MG63 (cell line): ENCODE measurements around the gene DMD. TPM values are rescaled to one million over a fixed set of nuclear protein-coding genes. Genes with fewer than 3 reads are reported as not detected.

Source experiments
- DNase-seq: peaks from one replicate; pipeline ENCODE4 v3.0.0-alpha.2; 2020
- H3K27me3 ChIP-seq: fragments of 250-450 bp; sonication (Bioruptor Pico); 2 replicates; pipeline ENCODE4 v1.5.1; 2020; ENCODE audit warnings: mild to moderate bottlenecking, moderate library complexity
- H3K36me3 ChIP-seq: fragments of 250-450 bp; sonication (Bioruptor Pico); 2 replicates; pipeline ENCODE4 v1.5.1; 2020; ENCODE audit warnings: mild to moderate bottlenecking, moderate library complexity
- H3K4me3 ChIP-seq: fragments of 250-450 bp; sonication (Bioruptor Pico); 2 replicates; pipeline ENCODE4 v1.5.1; 2020; ENCODE audit warnings: mild to moderate bottlenecking, moderate library complexity
- H3K9me3 ChIP-seq: fragments of 250-450 bp; sonication (Bioruptor Pico); 2 replicates; pipeline ENCODE4 v1.5.1; 2020; ENCODE audit warnings: mild to moderate bottlenecking, moderate library complexity
- total RNA-seq: library from RNA; depleted of rRNA; stranded (reverse); fragments of >200 nt; shearing (Covaris generic); gene quantifications from 2 replicates; pipeline ENCODE4 v1.2.3, GENCODE V29; 2014; ENCODE audit warnings: low replicate concordance

The DMD gene
- total RNA-seq, 1 experiment from 2014 or later: 11.5 TPM

GRCh38 chrX:33178218-33178617 is 33.1 kb downstream of the DMD start:
- Histone ChIP-seq H3K27me3 (no peaks in the 10 kb centered on the region), H3K4me3 (no peak overlapping the region), H3K9me3 (no peaks in the 10 kb centered on the region), H3K36me3 (no peaks in the 10 kb centered on the region)
- no peak for DNase-seq

- H3K27me3 ChIP-seq: no peaks in the 10 kb centered on the region
- DNase-seq: no peak
These were observed 36.1 kb downstream of the DMD start for GRCh38 chrX:33175201-33175600.

GRCh38 chrX:33171041-33171440 is 40.3 kb downstream of the DMD start:
- H3K36me3 ChIP-seq: no peaks in the 10 kb centered on the region
- H3K27me3 ChIP-seq: no peaks in the 10 kb centered on the region
- H3K4me3 ChIP-seq: no peak overlapping the region
- DNase-seq: no peak
- no peaks in the 10 kb centered on the region for H3K9me3 ChIP-seq

More at GRCh38 chrX:33175201-33175600, 36.1 kb downstream of the DMD start:
- H3K9me3 ChIP-seq: no peaks in the 10 kb centered on the region
- H3K36me3 ChIP-seq: no peaks in the 10 kb centered on the region
- no peak overlapping the region for H3K4me3 ChIP-seq

- no peaks in the 10 kb centered on the region for H3K27me3 ChIP-seq
- no peaks in the 10 kb centered on the region for H3K9me3 ChIP-seq
- no peak overlapping the region for H3K4me3 ChIP-seq
- DNase-seq: no peak
- H3K36me3 ChIP-seq: no peaks in the 10 kb centered on the region
These were observed 49.5 kb downstream of the DMD start for GRCh38 chrX:33161829-33162228.

- no peaks in the 10 kb centered on the region for H3K9me3 ChIP-seq
- no peak overlapping the region for H3K4me3 ChIP-seq
- no peaks in the 10 kb centered on the region for H3K36me3 ChIP-seq
- H3K27me3 ChIP-seq: no peaks in the 10 kb centered on the region
- no peak for DNase-seq
These were observed 51.1 kb downstream of the DMD start for GRCh38 chrX:33160273-33160672.

GRCh38 chrX:33156152-33156726 is 55.1 kb downstream of the DMD start:
- no peaks in the 10 kb centered on the region for H3K36me3 ChIP-seq
- no peak for DNase-seq
- no peaks in the 10 kb centered on the region for H3K27me3 ChIP-seq
- no peaks in the 10 kb centered on the region for H3K9me3 ChIP-seq
- H3K4me3 ChIP-seq: no peak overlapping the region

GRCh38 chrX:33149580-33149979 is 61.8 kb downstream of the DMD start:
- no peaks in the 10 kb centered on the region for H3K9me3 ChIP-seq
- no peaks in the 10 kb centered on the region for H3K36me3 ChIP-seq
- no peaks in the 10 kb centered on the region for H3K27me3 ChIP-seq
- H3K4me3 ChIP-seq: no peak overlapping the region
- DNase-seq: no peak

GRCh38 chrX:33149085-33149484 is 62.3 kb downstream of the DMD start:
- Histone ChIP-seq H3K4me3 (no peak overlapping the region), H3K9me3 (no peaks in the 10 kb centered on the region), H3K36me3 (no peaks in the 10 kb centered on the region), H3K27me3 (no peaks in the 10 kb centered on the region)
- DNase-seq: no peak

GRCh38 chrX:33142331-33142730 is 69.0 kb downstream of the DMD start:
- no peak overlapping the region for H3K4me3 ChIP-seq
- no peaks in the 10 kb centered on the region for H3K9me3 ChIP-seq
- H3K36me3 ChIP-seq: no peaks in the 10 kb centered on the region
- no peaks in the 10 kb centered on the region for H3K27me3 ChIP-seq
- no peak for DNase-seq

- DNase-seq: peak; percentile 63
- no peak overlapping the region for H3K4me3 ChIP-seq
- H3K9me3 ChIP-seq: no peaks in the 10 kb centered on the region
- H3K27me3 ChIP-seq: no peaks in the 10 kb centered on the region
- H3K36me3 ChIP-seq: no peaks in the 10 kb centered on the region
These were observed 72.6 kb downstream of the DMD start for GRCh38 chrX:33138677-33139249.

GRCh38 chrX:33134164-33134563 is 77.2 kb downstream of the DMD start:
- H3K4me3 ChIP-seq: no peak overlapping the region
- H3K9me3 ChIP-seq: no peaks in the 10 kb centered on the region
- no peak for DNase-seq
- H3K36me3 ChIP-seq: no peaks in the 10 kb centered on the region
- no peaks in the 10 kb centered on the region for H3K27me3 ChIP-seq

- Histone ChIP-seq H3K27me3 (no peaks in the 10 kb centered on the region), H3K9me3 (no peaks in the 10 kb centered on the region), H3K36me3 (no peaks in the 10 kb centered on the region), H3K4me3 (no peak overlapping the region)
- DNase-seq: no peak
These were observed 78.0 kb downstream of the DMD start for GRCh38 chrX:33133320-33133719.

GRCh38 chrX:33132569-33132968 is 78.8 kb downstream of the DMD start:
- Histone ChIP-seq H3K27me3 (no peaks in the 10 kb centered on the region), H3K4me3 (no peak overlapping the region), H3K9me3 (no peaks in the 10 kb centered on the region), H3K36me3 (no peaks in the 10 kb centered on the region)
- DNase-seq: no peak

GRCh38 chrX:33129607-33130006 is 81.7 kb downstream of the DMD start:
- no peak for DNase-seq
- Histone ChIP-seq H3K9me3 (no peaks in the 10 kb centered on the region), H3K4me3 (no peak overlapping the region), H3K27me3 (no peaks in the 10 kb centered on the region), H3K36me3 (no peaks in the 10 kb centered on the region)

- Histone ChIP-seq H3K36me3 (no peaks in the 10 kb centered on the region), H3K27me3 (no peaks in the 10 kb centered on the region), H3K4me3 (no peak overlapping the region), H3K9me3 (no peaks in the 10 kb centered on the region)
- DNase-seq: no peak
These were observed 83.1 kb downstream of the DMD start for GRCh38 chrX:33128048-33128805.

- no peaks in the 10 kb centered on the region for H3K27me3 ChIP-seq
- H3K36me3 ChIP-seq: no peaks in the 10 kb centered on the region
- no peak overlapping the region for H3K4me3 ChIP-seq
- no peak for DNase-seq
- no peaks in the 10 kb centered on the region for H3K9me3 ChIP-seq
These were observed 84.9 kb downstream of the DMD start for GRCh38 chrX:33126469-33126868.

- Histone ChIP-seq H3K9me3 (no peaks in the 10 kb centered on the region), H3K36me3 (no peaks in the 10 kb centered on the region), H3K4me3 (no peak overlapping the region), H3K27me3 (no peaks in the 10 kb centered on the region)
- DNase-seq: no peak
These were observed 101.5 kb downstream of the DMD start for GRCh38 chrX:33109858-33110257.

GRCh38 chrX:33106737-33107136 is 104.6 kb downstream of the DMD start:
- H3K27me3 ChIP-seq: no peaks in the 10 kb centered on the region
- H3K9me3 ChIP-seq: no peaks in the 10 kb centered on the region
- H3K4me3 ChIP-seq: no peak overlapping the region
- no peak for DNase-seq
- no peaks in the 10 kb centered on the region for H3K36me3 ChIP-seq
